Activated B cell treated with CpG ODN at 0.5 μM for 24 hours (primary cell): ENCODE measurements around the gene GPR146. TPM values are rescaled to one million over a fixed set of nuclear protein-coding genes. Genes with fewer than 3 reads are reported as not detected.
A peak's percentile ranks its signal among the peaks of the same experiment; 100 is the strongest.

Experiments
- ATAC-seq: fragments of 200-7000 bp; cut with Tn5 transposase; one replicate; pipeline ENCODE4 v1.10.0; 2021; ENCODE audit warnings: low read depth, mild to moderate bottlenecking, moderate library complexity
- CTCF ChIA-PET: fragments of 350-600 bp; sonication (Branson Sonifier 250); formaldehyde crosslinking; loops from one replicate; lab custom pipeline; 2021; ENCODE audit warnings: antibody characterized with exemption; lab: Charles Lee
- POLR2A ChIA-PET: fragments of 350-600 bp; sonication (Branson Sonifier 250); formaldehyde crosslinking; loops from one replicate; lab custom pipeline; 2021; ENCODE audit warnings: antibody characterized with exemption; lab: Charles Lee
- DNase-seq: peaks from one replicate; pipeline ENCODE4 v3.0.0; 2022
- H3K27ac Mint-ChIP-seq: one replicate; pipeline ENCODE4 v1.8.0; 2020; ENCODE audit warnings: mixed read lengths
- H3K27me3 Mint-ChIP-seq: one replicate; pipeline ENCODE4 v1.8.0; 2021; ENCODE audit warnings: mixed read lengths
- H3K36me3 Mint-ChIP-seq: one replicate; pipeline ENCODE4 v1.8.0; 2021; ENCODE audit warnings: low read depth, mixed read lengths
- H3K4me1 Mint-ChIP-seq: one replicate; pipeline ENCODE4 v1.8.0; 2021; ENCODE audit warnings: mixed read lengths
- H3K4me3 Mint-ChIP-seq: one replicate; pipeline ENCODE4 v1.8.0; 2020; ENCODE audit warnings: mild to moderate bottlenecking, mixed read lengths
- H3K9me3 Mint-ChIP-seq: one replicate; pipeline ENCODE4 v1.8.0; 2020; ENCODE audit warnings: mixed read lengths
- CTCF ChIP-seq: fragments of 200-600 bp; IDR thresholded peaks from one replicate; pipeline ENCODE4 v1.8.0; 2022; ENCODE audit warnings: antibody characterized with exemption, mild to moderate bottlenecking
- intact Hi-C: fragments of 100-400 bp; cut with micrococcal nuclease; formaldehyde crosslinking; loops from one replicate; pipeline ENCODE4 v1.15.1; 2024
- total RNA-seq: library from RNA; stranded (reverse); gene quantifications from 2 replicates; pipeline ENCODE4 v1.2.3, GENCODE V29; 2022

Gene GPR146
- total RNA-seq, 1 donor from 2014 or later, result 6.9 TPM

GRCh38 chr7:1042492-1042833, 1.9 kb upstream of the GPR146 start:
- no peak overlapping the region for H3K4me3 Mint-ChIP-seq
- ChIA-PET POLR2A (interaction anchor here (0.5 to 1.8 kb wide), 3 partner anchors 9 to 239 kb away, joined by 4 to 6 read pairs (median 4); no protein-coding TSS in a partner anchor), CTCF (interaction anchor here (1.2 kb wide), 1 partner anchor 22 kb away, joined by 4 read pairs; no protein-coding TSS in a partner anchor)
- no peak for TF ChIP-seq CTCF
- H3K36me3 Mint-ChIP-seq, result no peaks in the 10 kb centered on the region
- H3K27me3 Mint-ChIP-seq, result peaks cover 4% of the 10 kb centered on the region
- ATAC-seq (no peak), DNase-seq (no peak)
- intact Hi-C loops, result loop anchor here (5.0 kb wide), 1 partner anchor 40 kb away; no protein-coding TSS in a partner anchor
- no peak overlapping the region for H3K27ac Mint-ChIP-seq
- no peaks in the 10 kb centered on the region for H3K9me3 Mint-ChIP-seq
- H3K4me1 Mint-ChIP-seq, result peaks cover 18% of the 10 kb centered on the region

- Mint-ChIP-seq H3K27me3 (peaks cover 4% of the 10 kb centered on the region), H3K36me3 (no peaks in the 10 kb centered on the region), H3K9me3 (no peaks in the 10 kb centered on the region), H3K4me3 (peak overlapping the region; percentile 80), H3K4me1 (peaks cover 24% of the 10 kb centered on the region), H3K27ac (no peak overlapping the region)
- ChIA-PET CTCF (interaction anchor here (0.9 to 2.4 kb wide), 8 partner anchors 10 to 131 kb away, joined by 3 to 13 read pairs (median 5); no protein-coding TSS in a partner anchor), POLR2A (interaction anchor here (1.2 to 2.6 kb wide), 7 partner anchors 15 to 46 kb away, joined by 3 to 18 read pairs (median 9); no protein-coding TSS in a partner anchor)
- ATAC-seq, result no peak
- TF ChIP-seq CTCF, result no peak
- intact Hi-C loops, result loop anchor here (2.0 to 5.0 kb wide), 3 partner anchors 19 to 41 kb away; no protein-coding TSS in a partner anchor
- no peak for DNase-seq
These were observed 676 bp upstream of the GPR146 start for GRCh38 chr7:1043552-1044188.

GRCh38 chr7:1045069-1046063, 1.0 kb downstream of the GPR146 start:
- Mint-ChIP-seq H3K27me3 (peaks cover 4% of the 10 kb centered on the region), H3K27ac (no peak overlapping the region), H3K9me3 (no peaks in the 10 kb centered on the region), H3K36me3 (no peaks in the 10 kb centered on the region), H3K4me1 (peaks cover 24% of the 10 kb centered on the region), H3K4me3 (peak overlapping the region; percentile 85)
- TF ChIP-seq CTCF, result no peak
- DNase-seq (no peak), ATAC-seq (no peak)
- CTCF ChIA-PET, result interaction anchor here (0.6 to 2.4 kb wide), 12 partner anchors 8 to 129 kb away, joined by 3 to 13 read pairs (median 4); no protein-coding TSS in a partner anchor
- POLR2A ChIA-PET, result interaction anchor here (1.1 to 2.6 kb wide), 9 partner anchors 11 to 41 kb away, joined by 3 to 18 read pairs (median 6); no protein-coding TSS in a partner anchor
- intact Hi-C loops, result loop anchor here (1.0 to 2.0 kb wide), 3 partner anchors 10 to 21 kb away; no protein-coding TSS in a partner anchor

GRCh38 chr7:1046722-1047679, 2.7 kb downstream of the GPR146 start:
- Mint-ChIP-seq H3K9me3 (no peaks in the 10 kb centered on the region), H3K4me1 (peaks cover 24% of the 10 kb centered on the region), H3K27me3 (peaks cover 2% of the 10 kb centered on the region), H3K4me3 (no peak overlapping the region), H3K27ac (no peak overlapping the region), H3K36me3 (no peaks in the 10 kb centered on the region)
- CTCF ChIA-PET, result interaction anchor here (1.1 to 1.6 kb wide), 2 partner anchors 18 to 53 kb away, joined by 3 to 4 read pairs; no protein-coding TSS in a partner anchor
- POLR2A ChIA-PET, result interaction anchor here (1.1 kb wide), 1 partner anchor 39 kb away, joined by 3 read pairs; no protein-coding TSS in a partner anchor
- DNase-seq (no peak), ATAC-seq (no peak)
- intact Hi-C loops, result no loop called here
- TF ChIP-seq CTCF, result no peak
